DOHH2 (cell line): ENCODE measurements around the gene DHRS7B.

ENCODE experiments used
- CTCF ChIP-seq: fragments of 200-600 bp; sonication (generic); IDR thresholded peaks from one replicate; pipeline ENCODE4 v1.5.1; 2014; ENCODE audit warnings: antibody characterized with exemption, mild to moderate bottlenecking, low read depth, low read length; ENCODE audit not compliant: poor library complexity, severe bottlenecking
- EZH2phosphoT487 ChIP-seq: fragments of 200-600 bp; sonication (generic); IDR thresholded peaks from 2 replicates; pipeline ENCODE4 v1.6.1; 2017; ENCODE audit warnings: borderline replicate concordance, mild to moderate bottlenecking, antibody characterized with exemption, low read length, moderate library complexity, mixed read lengths

DNA sequence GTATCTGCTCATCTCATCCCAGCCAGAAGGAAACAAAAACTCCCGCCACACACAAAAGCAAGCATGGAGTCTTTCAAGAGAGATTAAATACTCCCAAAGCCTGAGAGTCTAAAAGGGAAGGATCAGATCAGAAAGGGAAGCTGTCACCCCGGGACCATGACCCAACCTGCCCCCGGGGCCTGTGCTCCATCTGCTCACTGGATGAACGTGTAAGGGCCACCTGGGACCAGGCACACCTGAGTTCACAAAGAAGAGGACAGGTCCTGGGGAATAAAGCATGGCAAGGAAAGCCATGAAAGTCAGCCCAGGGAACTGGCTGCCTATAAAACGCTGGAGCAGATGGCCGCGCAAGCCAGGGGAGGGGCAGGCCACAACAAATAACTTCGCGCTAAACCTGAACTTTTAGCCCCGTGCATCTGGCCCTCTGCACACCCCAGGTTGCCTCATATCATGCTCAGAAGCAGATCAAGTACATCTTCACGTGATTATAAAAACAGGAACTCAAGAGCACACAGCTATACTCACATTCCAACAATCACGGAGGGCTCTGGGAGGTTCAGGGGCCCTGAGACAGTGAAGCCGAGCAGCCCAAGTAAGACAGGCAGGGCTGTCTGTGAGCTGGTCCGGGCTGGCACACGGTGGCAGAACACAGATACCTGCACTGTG is 83.8 kb downstream of the DHRS7B start:
- TF ChIP-seq CTCF, result no peak
- TF ChIP-seq EZH2phosphoT487, result no peak
